Measurements from ENCODE around the gene FLT3. TPM values are rescaled to one million over a fixed set of nuclear protein-coding genes. Genes with fewer than 3 reads are reported as not detected.

Gene FLT3
- total RNA-seq, 1 donor from 2014 or later, result not detected

GRCh38 chr13:28002886-28003698 lies 97.3 kb downstream of the FLT3 start:
- Mint-ChIP-seq H3K4me1 (ENCODE audit: low read depth) (no peaks in the 10 kb centered on the region), H3K27me3 (ENCODE audit: insufficient read depth) (no peaks in the 10 kb centered on the region), H3K27ac (no peak overlapping the region), H3K4me3 (no peak overlapping the region), H3K36me3 (ENCODE audit: low read depth) (no peaks in the 10 kb centered on the region), H3K9me3 (no peaks in the 10 kb centered on the region)
- intact Hi-C loops (cut with micrococcal nuclease), result no loop called here
- DNase-seq (ENCODE audit: low spot score), result no peak

GRCh38 chr13:28001837-28002473 lies 98.4 kb downstream of the FLT3 start:
- DNase-seq (ENCODE audit: low spot score), result no peak
- no peaks in the 10 kb centered on the region for H3K9me3 Mint-ChIP-seq

DNA sequence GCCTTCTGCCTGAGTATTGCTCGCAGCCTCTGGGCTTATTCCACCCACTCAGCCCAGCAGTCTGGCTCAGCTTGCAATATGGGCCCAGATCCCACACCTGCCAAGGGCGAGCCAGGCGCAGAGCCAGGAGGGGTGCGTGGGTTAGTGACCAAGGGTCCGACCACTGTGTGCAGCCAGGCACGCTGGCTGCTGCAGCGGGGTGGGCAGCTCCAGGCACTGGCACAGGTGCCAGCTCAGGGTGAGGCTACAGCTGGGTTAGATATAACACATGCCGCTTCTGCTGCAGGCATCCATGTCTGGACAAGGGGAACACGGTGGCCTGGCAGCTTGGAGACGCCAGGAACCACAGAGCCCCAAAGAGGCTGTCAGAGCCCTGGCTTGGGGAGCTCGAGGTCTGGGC lies 99.3 kb downstream of the FLT3 start:
- intact Hi-C loops (cut with micrococcal nuclease), result no loop called here
- Mint-ChIP-seq H3K4me3 (no peak overlapping the region), H3K9me3 (no peaks in the 10 kb centered on the region), H3K27me3 (ENCODE audit: insufficient read depth) (no peaks in the 10 kb centered on the region), H3K36me3 (ENCODE audit: low read depth) (no peaks in the 10 kb centered on the region), H3K27ac (no peak overlapping the region), H3K4me1 (ENCODE audit: low read depth) (no peaks in the 10 kb centered on the region)
- no peak for DNase-seq (ENCODE audit: low spot score)

More at GRCh38 chr13:28001837-28002473, 98.4 kb downstream of the FLT3 start:
- Mint-ChIP-seq H3K27ac (no peak overlapping the region), H3K4me1 (ENCODE audit: low read depth) (no peaks in the 10 kb centered on the region), H3K27me3 (ENCODE audit: insufficient read depth) (no peaks in the 10 kb centered on the region), H3K4me3 (no peak overlapping the region), H3K36me3 (ENCODE audit: low read depth) (no peaks in the 10 kb centered on the region)
- intact Hi-C loops (cut with micrococcal nuclease), result no loop called here

DNA sequence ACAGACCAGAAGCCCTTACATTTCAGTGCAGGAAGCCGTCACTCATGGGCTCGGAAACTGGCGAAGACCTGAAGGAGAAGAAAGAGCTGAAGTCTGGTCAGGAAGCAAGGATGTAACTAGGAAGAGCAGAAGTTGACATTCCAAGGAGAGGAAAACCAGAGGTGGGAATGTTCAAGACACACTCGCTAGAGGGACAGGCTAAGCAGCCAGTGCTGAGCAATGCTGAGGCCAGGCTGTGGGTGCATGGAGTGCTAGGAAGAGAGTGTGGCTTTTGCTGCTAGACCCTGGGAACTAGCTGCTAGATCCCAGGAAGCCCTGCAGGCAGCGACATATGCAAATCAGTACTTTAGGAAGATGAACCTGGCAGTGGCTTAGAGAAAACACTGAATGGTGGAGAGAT lies 99.8 kb downstream of the FLT3 start:
- intact Hi-C loops (cut with micrococcal nuclease), result no loop called here
- no peak for DNase-seq (ENCODE audit: low spot score)

DNA sequence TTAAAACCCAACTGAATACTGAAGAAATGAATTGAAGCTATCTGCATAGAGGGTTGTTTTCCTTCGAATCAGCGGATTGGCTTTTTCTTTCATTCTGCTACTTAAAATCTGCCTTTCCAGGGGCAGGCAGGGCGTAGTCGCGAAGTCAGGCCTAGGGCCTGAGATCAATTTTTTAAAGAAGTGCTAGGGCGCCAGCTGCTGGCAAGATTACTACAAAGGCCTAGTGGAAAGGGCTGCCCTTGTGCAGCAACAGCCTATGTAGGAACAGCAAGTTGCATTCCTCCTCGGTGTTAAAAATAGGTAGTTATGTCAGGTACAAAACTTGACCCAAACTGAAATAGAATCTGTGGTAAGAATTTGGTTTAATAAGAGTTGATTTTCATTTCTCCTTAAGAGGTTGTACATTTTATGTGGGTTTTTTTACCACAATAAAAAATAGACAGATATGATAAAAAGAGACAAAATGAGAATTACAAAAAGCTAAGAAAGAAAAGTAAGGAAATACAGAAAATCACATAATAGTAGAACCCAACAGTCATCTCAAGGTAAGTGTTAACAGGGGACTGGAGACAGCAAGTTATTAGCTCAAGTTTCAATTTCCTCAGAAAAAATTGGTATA lies 102.4 kb downstream of the FLT3 start:
- no peaks in the 10 kb centered on the region for H3K9me3 Mint-ChIP-seq
- intact Hi-C loops (cut with micrococcal nuclease), result no loop called here
- no peaks in the 10 kb centered on the region for H3K4me1 Mint-ChIP-seq (ENCODE audit: low read depth)
- H3K27me3 Mint-ChIP-seq (ENCODE audit: insufficient read depth), result peaks cover 2% of the 10 kb centered on the region
- H3K27ac Mint-ChIP-seq, result no peak overlapping the region
- DNase-seq (ENCODE audit: low spot score), result peak; percentile 12
- H3K4me3 Mint-ChIP-seq, result no peak overlapping the region
- H3K36me3 Mint-ChIP-seq (ENCODE audit: low read depth), result no peaks in the 10 kb centered on the region

More for the DNA sequence above, 99.8 kb downstream of the FLT3 start:
- H3K27me3 Mint-ChIP-seq (ENCODE audit: insufficient read depth), result peaks cover under 1% of the 10 kb centered on the region
- no peaks in the 10 kb centered on the region for H3K36me3 Mint-ChIP-seq (ENCODE audit: low read depth)
- H3K9me3 Mint-ChIP-seq, result no peaks in the 10 kb centered on the region
- H3K27ac Mint-ChIP-seq, result no peak overlapping the region
- no peak overlapping the region for H3K4me3 Mint-ChIP-seq
- H3K4me1 Mint-ChIP-seq (ENCODE audit: low read depth), result no peaks in the 10 kb centered on the region

DNA sequence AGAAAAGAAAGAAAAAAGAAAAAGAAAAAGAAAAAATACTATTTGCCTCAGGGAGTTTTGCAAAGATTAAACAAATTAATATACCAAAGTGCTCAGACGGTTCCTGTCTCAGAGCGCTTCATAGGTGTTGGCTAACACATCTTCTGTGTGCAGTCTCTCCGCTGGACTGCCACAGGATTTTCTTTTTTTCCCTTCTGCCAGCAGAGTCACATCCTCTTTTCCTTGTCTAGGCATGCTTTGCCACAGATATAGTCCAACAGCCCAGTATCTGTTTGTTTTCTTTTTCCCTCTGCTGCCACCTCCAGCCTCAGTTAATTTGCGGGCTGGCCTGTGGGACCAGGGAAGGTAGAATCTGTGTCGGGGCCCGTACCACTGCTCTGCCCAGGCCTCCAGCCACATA lies 108.5 kb downstream of the FLT3 start:
- Mint-ChIP-seq H3K27me3 (ENCODE audit: insufficient read depth) (peaks cover 4% of the 10 kb centered on the region), H3K27ac (no peak overlapping the region), H3K9me3 (no peaks in the 10 kb centered on the region), H3K4me3 (no peak overlapping the region), H3K36me3 (ENCODE audit: low read depth) (no peaks in the 10 kb centered on the region), H3K4me1 (ENCODE audit: low read depth) (no peaks in the 10 kb centered on the region)
- intact Hi-C loops (cut with micrococcal nuclease), result no loop called here
- no peak for DNase-seq (ENCODE audit: low spot score)

DNA sequence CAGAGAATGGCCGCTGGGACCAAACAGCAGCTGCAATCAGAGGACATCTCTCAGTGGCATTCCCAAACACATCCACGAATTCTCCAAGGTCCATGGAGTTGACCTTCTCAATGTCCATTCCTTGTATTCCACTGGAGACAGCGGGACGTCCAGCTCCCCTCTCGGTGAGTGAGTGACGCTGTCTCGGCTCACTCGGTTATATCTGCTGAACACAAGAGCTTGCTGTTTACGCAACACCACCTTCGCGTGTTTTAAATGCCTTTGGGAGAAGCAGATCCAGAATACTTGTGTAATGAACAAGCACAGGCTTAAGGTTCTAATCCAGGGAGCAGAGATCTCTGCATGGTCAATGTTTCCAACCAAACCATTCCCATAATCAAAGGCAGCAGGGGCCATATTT lies 111.9 kb downstream of the FLT3 start, which contains the start of gene URAD:
Gene URAD (minus strand): TSS at position 174 of the 400 bp plus-strand sequence. CDS start 56 bp downstream, at position 118.
- intact Hi-C loops (cut with micrococcal nuclease), result no loop called here
- H3K4me1 Mint-ChIP-seq (ENCODE audit: low read depth), result no peaks in the 10 kb centered on the region

GRCh38 chr13:27985600-27985999 lies 114.8 kb downstream of the FLT3 start:
- no peaks in the 10 kb centered on the region for H3K4me1 Mint-ChIP-seq (ENCODE audit: low read depth)
- no peak for DNase-seq (ENCODE audit: low spot score)
- no peaks in the 10 kb centered on the region for H3K9me3 Mint-ChIP-seq
- no peaks in the 10 kb centered on the region for H3K36me3 Mint-ChIP-seq (ENCODE audit: low read depth)
- intact Hi-C loops (cut with micrococcal nuclease), result no loop called here
- no peak overlapping the region for H3K27ac Mint-ChIP-seq
- no peak overlapping the region for H3K4me3 Mint-ChIP-seq
- H3K27me3 Mint-ChIP-seq (ENCODE audit: insufficient read depth), result peaks cover 25% of the 10 kb centered on the region

More for the DNA sequence above, 111.9 kb downstream of the FLT3 start, which contains the start of gene URAD:
- DNase-seq (ENCODE audit: low spot score), result no peak
- Mint-ChIP-seq H3K27ac (no peak within 1 kb of the TSS), H3K4me3 (no peak within 1 kb of the TSS), H3K27me3 (ENCODE audit: insufficient read depth) (peaks cover 4% of the 10 kb centered on the region), H3K36me3 (ENCODE audit: low read depth) (no peaks in the 10 kb centered on the region), H3K9me3 (no peaks in the 10 kb centered on the region)

- H3K4me3 Mint-ChIP-seq, result no peak overlapping the region
- peaks cover 44% of the 10 kb centered on the region for H3K27me3 Mint-ChIP-seq (ENCODE audit: insufficient read depth)
- H3K27ac Mint-ChIP-seq, result no peak overlapping the region
- H3K36me3 Mint-ChIP-seq (ENCODE audit: low read depth), result no peaks in the 10 kb centered on the region
- no peak for DNase-seq (ENCODE audit: low spot score)
- H3K4me1 Mint-ChIP-seq (ENCODE audit: low read depth), result peaks cover 17% of the 10 kb centered on the region
- intact Hi-C loops (cut with micrococcal nuclease), result no loop called here
- no peaks in the 10 kb centered on the region for H3K9me3 Mint-ChIP-seq
These were observed 118.0 kb downstream of the FLT3 start for GRCh38 chr13:27982361-27982760.

DNA sequence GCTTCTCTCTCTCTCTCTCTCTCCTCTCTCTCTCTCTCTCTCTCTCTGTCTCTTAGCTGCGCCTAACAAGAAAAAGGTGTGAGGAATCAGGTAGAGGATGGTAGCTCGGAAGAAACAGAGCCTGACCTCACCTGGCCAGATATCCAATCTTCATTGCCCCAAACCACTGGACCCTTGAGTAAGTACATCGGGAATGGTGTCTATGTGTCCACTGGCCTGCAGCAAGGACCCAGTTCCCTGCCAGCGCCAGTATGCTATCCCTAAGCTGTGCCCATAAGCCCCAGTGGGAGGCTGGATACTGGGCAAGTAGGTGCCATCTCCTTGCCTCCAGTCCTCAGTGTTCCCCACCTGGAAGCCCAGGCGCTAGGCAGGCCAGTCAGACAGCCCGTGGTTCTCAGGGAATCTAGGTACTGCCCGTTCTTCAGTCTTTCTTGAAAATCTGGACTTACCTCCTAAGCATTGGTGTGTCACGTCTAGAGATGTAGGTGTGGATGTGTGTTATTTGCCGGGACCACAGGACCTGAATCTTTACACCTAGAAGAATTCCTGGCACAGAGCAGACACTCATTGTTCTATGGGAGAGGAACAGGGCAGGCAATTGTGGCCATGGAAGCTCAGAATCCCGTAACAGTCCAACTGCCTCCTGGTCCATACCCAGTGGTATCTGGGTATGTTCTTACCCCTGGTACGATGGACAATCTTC lies 119.2 kb downstream of the FLT3 start:
- intact Hi-C loops (cut with micrococcal nuclease), result no loop called here

DNA sequence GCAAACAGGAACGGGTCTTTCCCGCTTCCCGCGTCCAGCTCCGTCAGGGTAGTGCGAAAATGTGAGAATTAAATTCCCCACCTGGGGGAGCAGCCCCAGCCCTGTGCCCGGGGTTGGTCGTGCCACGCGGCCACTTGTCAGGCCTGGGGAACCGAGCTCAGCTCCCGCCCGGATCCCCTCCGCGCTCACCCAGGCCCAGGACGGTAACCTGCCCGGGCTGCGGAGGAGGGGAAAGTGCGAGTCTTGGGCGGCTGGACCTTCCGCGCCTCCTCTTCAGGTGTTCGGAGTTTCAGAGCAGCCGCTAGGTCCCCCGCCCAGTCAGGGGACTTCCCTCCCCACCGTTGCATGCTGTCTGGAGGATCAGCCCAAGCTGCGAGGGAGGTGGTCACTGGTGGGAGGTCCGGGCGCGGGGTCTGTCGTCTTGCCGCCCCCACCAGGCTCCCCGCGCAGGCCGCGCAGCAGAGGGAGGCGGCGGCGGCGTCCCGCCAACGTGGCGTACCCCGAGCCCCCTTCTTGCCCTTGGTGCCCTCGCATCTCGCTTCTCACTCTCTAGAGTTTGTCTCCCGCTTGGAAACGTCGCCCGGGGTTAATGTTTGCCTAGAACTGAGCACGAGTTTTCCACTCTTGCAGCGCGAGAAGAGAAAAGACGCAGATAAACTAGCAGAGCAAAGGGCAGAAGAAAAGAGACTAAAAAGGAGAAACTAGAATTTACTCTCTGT lies 119.9 kb downstream of the FLT3 start:
- H3K9me3 Mint-ChIP-seq, result no peaks in the 10 kb centered on the region
- H3K27me3 Mint-ChIP-seq (ENCODE audit: insufficient read depth), result peaks cover 57% of the 10 kb centered on the region
- intact Hi-C loops (cut with micrococcal nuclease), result no loop called here

More for the DNA sequence above, 119.2 kb downstream of the FLT3 start:
- Mint-ChIP-seq H3K4me1 (ENCODE audit: low read depth) (peaks cover 18% of the 10 kb centered on the region), H3K4me3 (no peak overlapping the region), H3K27ac (no peak overlapping the region), H3K27me3 (ENCODE audit: insufficient read depth) (peaks cover 52% of the 10 kb centered on the region), H3K9me3 (no peaks in the 10 kb centered on the region), H3K36me3 (ENCODE audit: low read depth) (no peaks in the 10 kb centered on the region)
- DNase-seq (ENCODE audit: low spot score), result no peak

GRCh38 chr13:27979765-27980279 lies 120.6 kb downstream of the FLT3 start:
- Mint-ChIP-seq H3K9me3 (no peaks in the 10 kb centered on the region), H3K36me3 (ENCODE audit: low read depth) (no peaks in the 10 kb centered on the region), H3K27me3 (ENCODE audit: insufficient read depth) (peaks cover 63% of the 10 kb centered on the region), H3K4me3 (no peak overlapping the region), H3K27ac (no peak overlapping the region), H3K4me1 (ENCODE audit: low read depth) (peaks cover 18% of the 10 kb centered on the region)
- intact Hi-C loops (cut with micrococcal nuclease), result no loop called here
- no peak for DNase-seq (ENCODE audit: low spot score)

More for the DNA sequence above, 119.9 kb downstream of the FLT3 start:
- Mint-ChIP-seq H3K27ac (no peak overlapping the region), H3K4me1 (ENCODE audit: low read depth) (peaks cover 18% of the 10 kb centered on the region), H3K36me3 (ENCODE audit: low read depth) (no peaks in the 10 kb centered on the region), H3K4me3 (no peak overlapping the region)
- no peak for DNase-seq (ENCODE audit: low spot score)

Data from activated T-helper 1 cell treated with anti-CD3 and anti-CD28 coated beads, Interleukin-12 subunit alpha, Interleukin-12 subunit beta, Interleukin-2, Interleukin-4 antibody, amounts not matched to agents 30 ng/mL and 10 ng/mL and 1 ng/mL, durations not matched to agents 14 hours and 24 hours and 36 hours (primary cell).